Fibroblast of the aortic adventitia (primary cell): Measurements from ENCODE around the gene RDX. TPM values are rescaled to one million over a fixed set of nuclear protein-coding genes. Genes with fewer than 3 reads are reported as not detected.

Experiments
- DNase-seq: peaks from one replicate; pipeline ENCODE4 v3.0.0-alpha.2; 2010; ENCODE audit warnings: low read depth
- H3K4me3 ChIP-seq: 2 replicates; pipeline ENCODE4 v1.5.1; 2011; ENCODE audit warnings: low read depth, mild to moderate bottlenecking, control low read depth, low read length, moderate library complexity
- total RNA-seq: library from RNA; depleted of rRNA; stranded (reverse); fragments of >200 nt; gene quantifications from 2 replicates; pipeline ENCODE4 v1.2.3, GENCODE V29; 2012; ENCODE audit warnings: low replicate concordance
- TF ChIP-seq, protein P1 (sequence below): IDR thresholded peaks from 2 replicates; pipeline ENCODE4 v1.5.1; 2011; ENCODE audit warnings: mild to moderate bottlenecking, low read length, control low read depth, inconsistent platforms; ENCODE audit not compliant: insufficient read depth

Gene RDX
- total RNA-seq, 1 donor = 108 TPM

DNA sequence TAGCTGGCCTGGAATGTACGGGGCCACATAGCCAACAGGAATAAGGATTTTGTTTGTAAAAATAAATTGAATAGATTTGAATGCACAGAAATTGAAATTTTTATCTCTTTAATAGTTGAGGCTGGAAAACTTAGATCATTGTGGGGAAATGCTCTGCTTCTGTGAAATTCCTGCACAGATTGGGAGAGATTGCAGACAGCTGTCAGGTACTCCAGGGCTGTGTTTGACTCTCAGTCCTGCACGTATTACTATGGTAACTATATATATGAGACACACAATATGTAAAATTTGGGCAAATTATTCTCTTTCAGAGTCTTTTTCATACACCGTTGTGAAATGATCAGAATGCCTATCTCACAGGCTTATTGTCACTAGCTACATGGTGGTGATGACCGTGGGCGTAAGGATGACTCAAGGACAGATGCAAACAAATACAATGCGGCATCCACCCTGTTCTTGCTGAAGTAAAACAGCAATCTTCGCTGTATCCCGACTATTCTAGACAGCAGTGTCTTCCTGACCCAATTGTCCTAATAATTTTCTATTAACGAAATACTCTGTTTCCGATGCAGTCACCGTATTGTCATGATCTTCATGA, 123.8 kb downstream of the RDX start:
- no peak overlapping the region for H3K4me3 ChIP-seq
- TF ChIP-seq, protein P1, sequence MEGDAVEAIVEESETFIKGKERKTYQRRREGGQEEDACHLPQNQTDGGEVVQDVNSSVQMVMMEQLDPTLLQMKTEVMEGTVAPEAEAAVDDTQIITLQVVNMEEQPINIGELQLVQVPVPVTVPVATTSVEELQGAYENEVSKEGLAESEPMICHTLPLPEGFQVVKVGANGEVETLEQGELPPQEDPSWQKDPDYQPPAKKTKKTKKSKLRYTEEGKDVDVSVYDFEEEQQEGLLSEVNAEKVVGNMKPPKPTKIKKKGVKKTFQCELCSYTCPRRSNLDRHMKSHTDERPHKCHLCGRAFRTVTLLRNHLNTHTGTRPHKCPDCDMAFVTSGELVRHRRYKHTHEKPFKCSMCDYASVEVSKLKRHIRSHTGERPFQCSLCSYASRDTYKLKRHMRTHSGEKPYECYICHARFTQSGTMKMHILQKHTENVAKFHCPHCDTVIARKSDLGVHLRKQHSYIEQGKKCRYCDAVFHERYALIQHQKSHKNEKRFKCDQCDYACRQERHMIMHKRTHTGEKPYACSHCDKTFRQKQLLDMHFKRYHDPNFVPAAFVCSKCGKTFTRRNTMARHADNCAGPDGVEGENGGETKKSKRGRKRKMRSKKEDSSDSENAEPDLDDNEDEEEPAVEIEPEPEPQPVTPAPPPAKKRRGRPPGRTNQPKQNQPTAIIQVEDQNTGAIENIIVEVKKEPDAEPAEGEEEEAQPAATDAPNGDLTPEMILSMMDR = no peak
- no peak for DNase-seq

DNA sequence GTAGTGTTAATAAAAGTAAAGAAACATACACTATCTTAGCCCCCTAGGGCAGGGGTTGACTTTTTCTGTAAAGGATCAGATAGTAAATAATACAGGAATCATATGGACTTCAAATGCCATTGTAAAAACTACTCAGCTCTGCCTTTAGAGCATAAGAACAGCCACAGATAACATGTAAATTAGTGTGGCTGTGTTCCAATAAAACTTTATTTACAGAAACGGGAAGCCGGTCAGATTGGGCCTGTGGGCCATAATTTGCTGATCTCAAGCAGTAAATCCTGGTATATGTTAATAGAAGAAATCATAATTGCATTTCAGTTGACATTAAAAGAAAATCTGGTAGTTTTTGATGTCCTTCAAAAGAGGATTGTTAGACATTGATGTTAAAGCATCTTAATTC, 126.7 kb downstream of the RDX start:
- no peak overlapping the region for H3K4me3 ChIP-seq
- no peak for DNase-seq
- TF ChIP-seq, protein P1 = no peak

DNA sequence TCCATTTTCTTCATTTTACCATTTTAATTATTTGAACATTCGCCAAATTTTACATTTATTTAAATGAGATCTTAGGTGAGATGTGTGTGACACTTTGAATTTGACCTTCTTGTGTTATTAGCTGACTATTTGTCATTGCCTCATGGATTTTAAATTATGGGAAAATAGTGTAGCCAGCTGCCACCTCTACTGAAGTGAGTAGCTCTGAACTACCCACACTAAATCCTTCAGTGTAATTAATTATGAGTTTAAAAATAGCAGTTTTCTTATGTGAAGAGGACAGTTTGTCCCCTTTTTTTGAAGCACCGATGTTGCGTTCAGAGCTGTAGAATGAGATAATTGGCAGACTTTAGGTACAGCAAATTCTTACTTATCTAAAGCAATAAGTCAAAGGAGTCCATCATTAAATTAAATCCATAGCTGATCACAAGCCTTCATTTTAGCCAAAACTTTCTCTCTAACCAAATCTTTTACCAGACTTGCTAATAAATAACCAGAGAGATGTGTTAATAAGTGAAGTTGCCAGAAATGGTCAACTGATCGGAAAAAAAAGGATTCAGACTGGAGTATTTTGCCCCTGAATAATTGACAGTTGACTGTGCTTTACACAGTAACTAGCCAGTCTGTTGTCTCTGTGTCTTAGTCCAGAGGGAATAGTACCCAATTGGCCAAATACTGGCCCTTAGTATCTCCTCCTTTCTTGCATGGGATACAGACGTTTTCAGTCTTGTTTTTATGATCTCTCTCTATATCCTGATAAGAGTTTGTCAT, 128.2 kb downstream of the RDX start:
- TF ChIP-seq, protein P1 = no peak
- no peak for DNase-seq
- no peak overlapping the region for H3K4me3 ChIP-seq

DNA sequence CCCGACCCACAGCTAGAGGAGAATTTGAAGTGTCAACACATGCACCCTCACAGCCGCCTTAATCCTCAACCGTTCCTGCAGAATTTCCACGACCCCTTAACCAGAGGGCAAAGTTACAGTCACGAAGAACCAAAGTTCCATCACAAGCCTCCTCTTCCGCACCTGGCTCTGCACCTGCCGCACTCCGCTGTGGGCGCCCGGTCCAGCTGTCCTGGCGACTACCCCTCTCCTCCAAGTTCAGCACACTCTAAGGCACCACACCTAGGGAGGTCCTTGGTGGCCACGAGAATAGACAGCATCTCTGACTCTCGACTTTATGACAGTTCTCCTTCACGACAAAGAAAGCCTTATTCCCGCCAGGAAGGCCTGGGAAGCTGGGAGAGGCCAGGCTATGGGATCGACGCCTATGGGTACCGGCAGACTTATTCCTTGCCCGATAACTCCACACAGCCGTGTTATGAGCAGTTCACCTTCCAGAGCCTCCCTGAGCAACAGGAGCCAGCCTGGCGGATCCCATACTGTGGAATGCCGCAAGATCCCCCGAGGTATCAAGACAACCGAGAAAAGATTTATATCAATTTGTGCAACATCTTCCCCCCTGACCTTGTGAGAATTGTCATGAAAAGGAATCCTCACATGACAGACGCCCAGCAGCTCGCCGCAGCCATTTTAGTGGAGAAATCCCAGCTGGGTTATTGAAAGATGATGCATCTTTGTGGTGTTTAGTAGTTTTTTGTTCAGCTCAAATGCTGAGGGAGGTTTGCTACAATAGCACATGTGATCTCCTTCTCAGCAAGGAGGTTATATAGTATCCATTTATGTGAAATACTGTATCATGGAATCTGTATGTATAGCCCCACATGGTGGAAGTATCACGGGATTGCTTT, 131.1 kb downstream of the RDX start:
- TF ChIP-seq, protein P1 = no peak
- no peak for DNase-seq
- no peak overlapping the region for H3K4me3 ChIP-seq

DNA sequence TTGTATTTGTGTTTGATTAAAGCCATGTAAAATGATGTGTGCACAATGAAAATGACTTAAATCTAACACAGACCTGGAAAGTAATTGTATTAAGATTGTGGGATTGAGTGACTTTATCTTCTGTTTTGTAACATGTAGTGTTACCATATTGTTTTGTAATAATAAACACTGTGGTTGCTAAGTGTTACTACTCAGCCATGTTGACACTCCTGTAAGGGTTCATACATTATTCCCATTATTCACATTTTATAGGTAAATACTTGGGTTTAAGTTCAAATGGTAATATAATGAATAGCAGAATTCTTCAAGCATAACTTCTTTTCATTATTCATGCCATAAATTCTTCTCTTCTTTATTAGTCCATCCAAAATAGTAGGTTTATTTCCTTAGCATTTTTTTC, 134.2 kb downstream of the RDX start:
- no peak overlapping the region for H3K4me3 ChIP-seq
- DNase-seq = no peak
- TF ChIP-seq, protein P1 = no peak

DNA sequence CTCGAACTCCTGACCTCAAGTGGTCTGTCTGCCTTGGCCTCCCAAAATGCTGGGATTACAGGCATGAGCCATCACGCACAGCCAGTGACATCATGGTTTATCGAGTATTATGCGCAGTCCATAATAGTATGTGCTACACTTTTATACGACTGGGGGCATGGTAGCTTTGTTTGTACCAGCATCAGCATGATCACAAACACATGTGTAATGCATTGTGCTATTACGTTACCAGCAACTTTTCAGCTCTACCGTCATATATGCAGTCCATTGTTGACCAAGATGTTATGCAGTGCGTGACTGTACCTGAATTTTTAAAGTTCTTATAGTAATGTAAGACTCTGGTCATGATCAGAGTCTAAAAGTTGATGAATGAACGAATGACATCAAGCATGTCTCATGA, 135.4 kb downstream of the RDX start:
- H3K4me3 ChIP-seq = no peak overlapping the region
- TF ChIP-seq, protein P1 = no peak
- no peak for DNase-seq
